WTC11 (cell line): ENCODE results near the gene PAAF1. TPM values are rescaled to one million over a fixed set of nuclear protein-coding genes. Genes with fewer than 3 reads are reported as not detected.

Experiments used
- ATAC-seq: fragments of 200-7000 bp; cut with Tn5 transposase; 2 replicates; pipeline ENCODE4 v1.10.0; 2021; ENCODE audit warnings: mild to moderate bottlenecking, moderate library complexity
- CTCF ChIA-PET: fragments of 300-600 bp; sonication (Branson Sonifier 250); formaldehyde crosslinking; loops from one replicate; lab custom pipeline; 2021; ENCODE audit warnings: antibody characterized with exemption; lab: Charles Lee
- POLR2A ChIA-PET: fragments of 350-600 bp; sonication (Branson Sonifier 250); formaldehyde crosslinking; loops from one replicate; lab custom pipeline; 2021; ENCODE audit warnings: antibody characterized with exemption; lab: Charles Lee
- DNase-seq: peaks from one replicate; pipeline ENCODE4 v3.0.0; 2021; ENCODE audit warnings: low spot score
- H3K27ac Mint-ChIP-seq: 2 replicates; pipeline ENCODE4 v1.8.0; 2021; ENCODE audit warnings: mixed read lengths
- H3K27me3 Mint-ChIP-seq: 2 replicates; pipeline ENCODE4 v1.8.0; 2021; ENCODE audit warnings: low read depth, mild to moderate bottlenecking, moderate library complexity, mixed read lengths
- H3K36me3 Mint-ChIP-seq: 2 replicates; pipeline ENCODE4 v1.8.0; 2021; ENCODE audit warnings: mixed read lengths
- H3K4me1 Mint-ChIP-seq: 2 replicates; pipeline ENCODE4 v1.8.0; 2022; ENCODE audit warnings: mixed read lengths
- H3K4me3 Mint-ChIP-seq: 2 replicates; pipeline ENCODE4 v1.8.0; 2021; ENCODE audit warnings: mild to moderate bottlenecking, moderate library complexity, mixed read lengths
- H3K9me3 Mint-ChIP-seq: 2 replicates; pipeline ENCODE4 v1.8.0; 2021; ENCODE audit warnings: mixed read lengths
- AR ChIP-seq: fragments of 250-450 bp; sonication (Bioruptor Pico); IDR thresholded peaks from 2 replicates; pipeline ENCODE4 v1.9.0; 2021; ENCODE audit warnings: mild to moderate bottlenecking
- ATF1 ChIP-seq: sonication (generic); formaldehyde crosslinking; IDR thresholded peaks from 2 replicates; pipeline ENCODE4 v1.8.1; 2023; ENCODE audit warnings: mild to moderate bottlenecking, moderate library complexity, missing genetic modification reagents
- ATF2 ChIP-seq: sonication (generic); formaldehyde crosslinking; IDR thresholded peaks from 2 replicates; pipeline ENCODE4 v1.8.1; 2022; ENCODE audit warnings: low read depth, missing genetic modification reagents, borderline replicate concordance
- CBFB ChIP-seq: sonication (generic); formaldehyde crosslinking; IDR thresholded peaks from 2 replicates; pipeline ENCODE4 v1.8.1; 2022; ENCODE audit warnings: mild to moderate bottlenecking, low read depth, missing genetic modification reagents
- CTCF ChIP-seq: fragments of 200-600 bp; IDR thresholded peaks from 2 replicates; pipeline ENCODE4 v1.8.0; 2022; ENCODE audit warnings: antibody characterized with exemption
- HMGA2 ChIP-seq: fragments of 250-450 bp; sonication (Bioruptor Pico); IDR thresholded peaks from 2 replicates; pipeline ENCODE4 v1.4.0; 2021; ENCODE audit warnings: mild to moderate bottlenecking, moderate library complexity
- JUN ChIP-seq: sonication (generic); formaldehyde crosslinking; IDR thresholded peaks from 2 replicates; pipeline ENCODE4 v1.8.0; 2023; ENCODE audit warnings: mild to moderate bottlenecking, missing genetic modification reagents
- MYBL2 ChIP-seq: sonication (generic); formaldehyde crosslinking; IDR thresholded peaks from 2 replicates; pipeline ENCODE4 v1.8.1; 2023; ENCODE audit warnings: mild to moderate bottlenecking, moderate library complexity, missing genetic modification reagents
- SOX15 ChIP-seq: fragments of 250-450 bp; sonication (Bioruptor Pico); IDR thresholded peaks from 2 replicates; pipeline ENCODE4 v1.9.0; 2021; ENCODE audit warnings: mild to moderate bottlenecking
- ZNF263 ChIP-seq: sonication (generic); formaldehyde crosslinking; IDR thresholded peaks from 2 replicates; pipeline ENCODE4 v1.8.1; 2022; ENCODE audit warnings: low read depth, mild to moderate bottlenecking, moderate library complexity, missing genetic modification reagents
- ZNF423 ChIP-seq: fragments of 250-450 bp; sonication (Bioruptor Pico); IDR thresholded peaks from 2 replicates; pipeline ENCODE4 v2.1.2; 2022; ENCODE audit warnings: mild to moderate bottlenecking, moderate library complexity
- total RNA-seq: library from RNA; stranded (reverse); gene quantifications from 3 replicates; pipeline ENCODE4 v1.2.3, GENCODE V29; 2021
- TF ChIP-seq, protein P1 (sequence below): sonication (generic); formaldehyde crosslinking; IDR thresholded peaks from 2 replicates; pipeline ENCODE4 v1.8.1; 2022; ENCODE audit warnings: missing genetic modification reagents, borderline replicate concordance
- TF ChIP-seq, protein P2 (sequence below): sonication (generic); formaldehyde crosslinking; IDR thresholded peaks from 2 replicates; pipeline ENCODE4 v1.8.1; 2023; ENCODE audit warnings: mild to moderate bottlenecking, missing genetic modification reagents
- TF ChIP-seq, protein P3 (sequence below): sonication (generic); formaldehyde crosslinking; IDR thresholded peaks from 2 replicates; pipeline ENCODE4 v1.8.0; 2023; ENCODE audit warnings: missing genetic modification reagents
- TF ChIP-seq, protein P4 (sequence below): sonication (generic); formaldehyde crosslinking; IDR thresholded peaks from 2 replicates; pipeline ENCODE4 v1.8.1; 2022; ENCODE audit warnings: low read depth, mild to moderate bottlenecking, moderate library complexity, missing genetic modification reagents, borderline replicate concordance

PAAF1 gene
- total RNA-seq, 1 experiment from 2014 or later, result 27.7 TPM

GRCh38 chr11:73852049-73852448, 24.8 kb upstream of the PAAF1 start:
- DNase-seq, result no peak
- ChIA-PET CTCF (no interaction called here), POLR2A (interaction anchor here (0.6 kb wide), 1 partner anchor 20 kb away, joined by 3 read pairs; no protein-coding TSS in a partner anchor)
- no peak for ATAC-seq
- Mint-ChIP-seq H3K9me3 (no peaks in the 10 kb centered on the region), H3K4me3 (no peak overlapping the region), H3K4me1 (peaks cover 9% of the 10 kb centered on the region), H3K36me3 (no peaks in the 10 kb centered on the region; the same call in 1 of the 2 replicates), H3K27ac (no peak overlapping the region), H3K27me3 (no peaks in the 10 kb centered on the region)
- TF ChIP-seq ZNF263 (no peak), ATF1 (CRISPR knock-in tag) (no peak), MYBL2 (no peak), ZNF423 (no peak), CBFB (no peak), SOX15 (CRISPR knock-in tag) (no peak), CTCF (no peak)
- TF ChIP-seq, protein P1, sequence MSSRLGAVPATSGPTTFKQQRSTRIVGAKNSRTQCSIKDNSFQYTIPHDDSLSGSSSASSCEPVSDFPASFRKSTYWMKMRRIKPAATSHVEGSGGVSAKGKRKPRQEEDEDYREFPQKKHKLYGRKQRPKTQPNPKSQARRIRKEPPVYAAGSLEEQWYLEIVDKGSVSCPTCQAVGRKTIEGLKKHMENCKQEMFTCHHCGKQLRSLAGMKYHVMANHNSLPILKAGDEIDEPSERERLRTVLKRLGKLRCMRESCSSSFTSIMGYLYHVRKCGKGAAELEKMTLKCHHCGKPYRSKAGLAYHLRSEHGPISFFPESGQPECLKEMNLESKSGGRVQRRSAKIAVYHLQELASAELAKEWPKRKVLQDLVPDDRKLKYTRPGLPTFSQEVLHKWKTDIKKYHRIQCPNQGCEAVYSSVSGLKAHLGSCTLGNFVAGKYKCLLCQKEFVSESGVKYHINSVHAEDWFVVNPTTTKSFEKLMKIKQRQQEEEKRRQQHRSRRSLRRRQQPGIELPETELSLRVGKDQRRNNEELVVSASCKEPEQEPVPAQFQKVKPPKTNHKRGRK (CRISPR knock-in tag), result no peak
- TF ChIP-seq, protein P2, sequence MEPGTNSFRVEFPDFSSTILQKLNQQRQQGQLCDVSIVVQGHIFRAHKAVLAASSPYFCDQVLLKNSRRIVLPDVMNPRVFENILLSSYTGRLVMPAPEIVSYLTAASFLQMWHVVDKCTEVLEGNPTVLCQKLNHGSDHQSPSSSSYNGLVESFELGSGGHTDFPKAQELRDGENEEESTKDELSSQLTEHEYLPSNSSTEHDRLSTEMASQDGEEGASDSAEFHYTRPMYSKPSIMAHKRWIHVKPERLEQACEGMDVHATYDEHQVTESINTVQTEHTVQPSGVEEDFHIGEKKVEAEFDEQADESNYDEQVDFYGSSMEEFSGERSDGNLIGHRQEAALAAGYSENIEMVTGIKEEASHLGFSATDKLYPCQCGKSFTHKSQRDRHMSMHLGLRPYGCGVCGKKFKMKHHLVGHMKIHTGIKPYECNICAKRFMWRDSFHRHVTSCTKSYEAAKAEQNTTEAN (CRISPR knock-in tag), result no peak
- TF ChIP-seq, protein P3, sequence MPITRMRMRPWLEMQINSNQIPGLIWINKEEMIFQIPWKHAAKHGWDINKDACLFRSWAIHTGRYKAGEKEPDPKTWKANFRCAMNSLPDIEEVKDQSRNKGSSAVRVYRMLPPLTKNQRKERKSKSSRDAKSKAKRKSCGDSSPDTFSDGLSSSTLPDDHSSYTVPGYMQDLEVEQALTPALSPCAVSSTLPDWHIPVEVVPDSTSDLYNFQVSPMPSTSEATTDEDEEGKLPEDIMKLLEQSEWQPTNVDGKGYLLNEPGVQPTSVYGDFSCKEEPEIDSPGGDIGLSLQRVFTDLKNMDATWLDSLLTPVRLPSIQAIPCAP (CRISPR knock-in tag), result no peak

DNA sequence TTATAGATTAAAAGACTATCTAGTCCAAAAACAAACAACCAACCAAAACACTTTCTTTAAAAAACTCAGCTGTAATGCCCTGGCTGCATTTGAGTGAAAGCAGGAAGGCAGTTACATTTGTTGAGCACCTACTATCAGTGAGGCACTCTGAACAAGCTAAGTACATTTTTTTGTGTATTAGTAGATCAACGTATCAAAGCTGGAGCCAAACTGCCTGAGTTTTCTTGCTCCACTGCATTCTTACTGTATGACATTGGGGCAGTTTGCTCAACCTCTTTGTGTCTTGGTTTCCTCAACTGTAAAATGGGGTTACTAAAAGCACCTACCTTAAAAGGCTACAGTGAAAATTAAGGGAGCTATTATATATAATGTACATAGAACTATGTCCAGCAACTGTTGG, 22.1 kb upstream of the PAAF1 start:
- Mint-ChIP-seq H3K4me3 (no peak overlapping the region), H3K4me1 (peaks cover 9% of the 10 kb centered on the region), H3K36me3 (no peaks in the 10 kb centered on the region; the same call in 1 of the 2 replicates), H3K9me3 (no peaks in the 10 kb centered on the region), H3K27me3 (no peaks in the 10 kb centered on the region), H3K27ac (no peak overlapping the region)
- TF ChIP-seq HMGA2 (CRISPR knock-in tag) (no peak), ATF2 (CRISPR knock-in tag) (no peak), JUN (CRISPR knock-in tag) (no peak), AR (CRISPR knock-in tag) (no peak)
- TF ChIP-seq, protein P4, sequence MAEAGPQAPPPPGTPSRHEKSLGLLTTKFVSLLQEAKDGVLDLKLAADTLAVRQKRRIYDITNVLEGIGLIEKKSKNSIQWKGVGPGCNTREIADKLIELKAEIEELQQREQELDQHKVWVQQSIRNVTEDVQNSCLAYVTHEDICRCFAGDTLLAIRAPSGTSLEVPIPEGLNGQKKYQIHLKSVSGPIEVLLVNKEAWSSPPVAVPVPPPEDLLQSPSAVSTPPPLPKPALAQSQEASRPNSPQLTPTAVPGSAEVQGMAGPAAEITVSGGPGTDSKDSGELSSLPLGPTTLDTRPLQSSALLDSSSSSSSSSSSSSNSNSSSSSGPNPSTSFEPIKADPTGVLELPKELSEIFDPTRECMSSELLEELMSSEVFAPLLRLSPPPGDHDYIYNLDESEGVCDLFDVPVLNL (CRISPR knock-in tag), result no peak
- DNase-seq, result no peak
- no peak for ATAC-seq
- POLR2A ChIA-PET, result no interaction called here
- CTCF ChIA-PET, result no interaction called here
